ENCODE results near the gene MAPKAP1. TPM values are rescaled to one million over a fixed set of nuclear protein-coding genes. Genes with fewer than 3 reads are reported as not detected.

Gene MAPKAP1
- total RNA-seq, 2 donors from 2014 or later, result 75.3 to 91.6 TPM

- TF ChIP-seq, protein P1, sequence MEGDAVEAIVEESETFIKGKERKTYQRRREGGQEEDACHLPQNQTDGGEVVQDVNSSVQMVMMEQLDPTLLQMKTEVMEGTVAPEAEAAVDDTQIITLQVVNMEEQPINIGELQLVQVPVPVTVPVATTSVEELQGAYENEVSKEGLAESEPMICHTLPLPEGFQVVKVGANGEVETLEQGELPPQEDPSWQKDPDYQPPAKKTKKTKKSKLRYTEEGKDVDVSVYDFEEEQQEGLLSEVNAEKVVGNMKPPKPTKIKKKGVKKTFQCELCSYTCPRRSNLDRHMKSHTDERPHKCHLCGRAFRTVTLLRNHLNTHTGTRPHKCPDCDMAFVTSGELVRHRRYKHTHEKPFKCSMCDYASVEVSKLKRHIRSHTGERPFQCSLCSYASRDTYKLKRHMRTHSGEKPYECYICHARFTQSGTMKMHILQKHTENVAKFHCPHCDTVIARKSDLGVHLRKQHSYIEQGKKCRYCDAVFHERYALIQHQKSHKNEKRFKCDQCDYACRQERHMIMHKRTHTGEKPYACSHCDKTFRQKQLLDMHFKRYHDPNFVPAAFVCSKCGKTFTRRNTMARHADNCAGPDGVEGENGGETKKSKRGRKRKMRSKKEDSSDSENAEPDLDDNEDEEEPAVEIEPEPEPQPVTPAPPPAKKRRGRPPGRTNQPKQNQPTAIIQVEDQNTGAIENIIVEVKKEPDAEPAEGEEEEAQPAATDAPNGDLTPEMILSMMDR (conservative IDR thresholded peaks at IDR 0.05), result no peak
- no peaks in the 10 kb centered on the region for H3K27me3 ChIP-seq (ENCODE audit: control insufficient read depth, insufficient read depth, low read length, poor library complexity, severe bottlenecking)
- no peaks in the 10 kb centered on the region for H3K27me3 Mint-ChIP-seq (ENCODE audit: insufficient read depth)
- H3K9me3 ChIP-seq (ENCODE audit: control insufficient read depth, low read length), result no peaks in the 10 kb centered on the region
- no peak overlapping the region for H3K27ac Mint-ChIP-seq
- no peak overlapping the region for H3K4me3 ChIP-seq (ENCODE audit: low read length)
- peaks cover 11% of the 10 kb centered on the region for H3K36me3 Mint-ChIP-seq (ENCODE audit: low read depth)
- H3K36me3 ChIP-seq (ENCODE audit: control insufficient read depth, insufficient read depth, low read length), result no peaks in the 10 kb centered on the region
- no peak overlapping the region for H3K9ac ChIP-seq (ENCODE audit: extremely low read depth, low read length, poor library complexity, severe bottlenecking)
- no peaks in the 10 kb centered on the region for H3K9me3 Mint-ChIP-seq
- no peak overlapping the region for H3K4me3 Mint-ChIP-seq
- H3K27ac ChIP-seq (ENCODE audit: low read depth, low read length), result no peak overlapping the region
- H3K4me1 Mint-ChIP-seq, result peaks cover 27% of the 10 kb centered on the region
- no peak for DNase-seq
- peaks cover 12% of the 10 kb centered on the region for H3K4me1 ChIP-seq (ENCODE audit: control insufficient read depth, insufficient read depth, low read length)
- WGBS, 2 experiments (ENCODE audit: insufficient coverage in 1 of 2, insufficient read length in 1 of 2), result 79 to 81% methylated on average over 2 of the region's 2 CpGs
These were observed 47.7 kb downstream of the MAPKAP1 start for GRCh38 chr9:125659201-125659840.

DNA sequence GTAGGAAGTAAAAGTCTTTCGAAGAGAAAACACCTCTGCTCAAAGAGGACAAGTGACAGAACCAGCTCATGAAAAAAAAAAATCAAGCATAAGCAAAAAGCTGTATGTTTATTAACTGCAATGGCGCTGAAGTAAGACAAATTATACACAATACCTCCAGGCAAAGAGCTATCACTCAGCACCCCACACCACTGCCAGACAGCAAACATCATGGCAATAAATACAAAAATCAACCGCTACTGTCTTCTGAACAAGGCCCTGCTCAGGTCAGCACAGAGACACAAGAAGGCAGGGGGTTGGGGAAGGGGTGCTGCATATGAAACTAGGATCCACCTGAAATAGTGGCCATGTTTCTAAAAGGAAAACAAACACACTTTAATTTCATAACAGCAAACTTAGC, 50.4 kb downstream of the MAPKAP1 start:
- WGBS, 2 experiments (ENCODE audit: insufficient coverage in 1 of 2, insufficient read length in 1 of 2), result 79 to 80% methylated on average over 2 to 3 of the region's 3 CpGs
- DNase-seq, result no peak
- TF ChIP-seq, protein P1 (conservative IDR thresholded peaks at IDR 0.05), result no peak
- Mint-ChIP-seq H3K9me3 (no peaks in the 10 kb centered on the region), H3K4me3 (no peak overlapping the region), H3K4me1 (peaks cover 51% of the 10 kb centered on the region), H3K27me3 (ENCODE audit: insufficient read depth) (no peaks in the 10 kb centered on the region), H3K36me3 (ENCODE audit: low read depth) (no peaks in the 10 kb centered on the region), H3K27ac (peak overlapping the region; percentile 82)
- Histone ChIP-seq H3K27me3 (ENCODE audit: control insufficient read depth, insufficient read depth, low read length, poor library complexity, severe bottlenecking) (no peaks in the 10 kb centered on the region), H3K9ac (ENCODE audit: extremely low read depth, low read length, poor library complexity, severe bottlenecking) (no peak overlapping the region), H3K27ac (ENCODE audit: low read depth, low read length) (peak overlapping the region; percentile 51), H3K4me3 (ENCODE audit: low read length) (no peak overlapping the region), H3K36me3 (ENCODE audit: control insufficient read depth, insufficient read depth, low read length) (no peaks in the 10 kb centered on the region), H3K9me3 (ENCODE audit: control insufficient read depth, low read length) (no peaks in the 10 kb centered on the region), H3K4me1 (ENCODE audit: control insufficient read depth, insufficient read depth, low read length) (peaks cover 12% of the 10 kb centered on the region)

GRCh38 chr9:125655691-125656410, 51.2 kb downstream of the MAPKAP1 start:
- H3K9ac ChIP-seq (ENCODE audit: extremely low read depth, low read length, poor library complexity, severe bottlenecking), result no peak overlapping the region
- peaks cover 12% of the 10 kb centered on the region for H3K4me1 ChIP-seq (ENCODE audit: control insufficient read depth, insufficient read depth, low read length)
- H3K27ac Mint-ChIP-seq, result peak overlapping the region; percentile 82
- H3K9me3 ChIP-seq (ENCODE audit: control insufficient read depth, low read length), result no peaks in the 10 kb centered on the region
- H3K27me3 Mint-ChIP-seq (ENCODE audit: insufficient read depth), result no peaks in the 10 kb centered on the region
- no peaks in the 10 kb centered on the region for H3K27me3 ChIP-seq (ENCODE audit: control insufficient read depth, insufficient read depth, low read length, poor library complexity, severe bottlenecking)
- no peak overlapping the region for H3K4me3 ChIP-seq (ENCODE audit: low read length)
- H3K9me3 Mint-ChIP-seq, result no peaks in the 10 kb centered on the region
- H3K4me3 Mint-ChIP-seq, result no peak overlapping the region
- H3K4me1 Mint-ChIP-seq, result peaks cover 51% of the 10 kb centered on the region
- no peaks in the 10 kb centered on the region for H3K36me3 ChIP-seq (ENCODE audit: control insufficient read depth, insufficient read depth, low read length)
- DNase-seq, result no peak
- H3K27ac ChIP-seq (ENCODE audit: low read depth, low read length), result peak overlapping the region; percentile 51
- TF ChIP-seq, protein P1 (conservative IDR thresholded peaks at IDR 0.05), result no peak
- H3K36me3 Mint-ChIP-seq (ENCODE audit: low read depth), result no peaks in the 10 kb centered on the region
- 69 to 83% methylated on average over 1 to 4 of the region's 5 CpGs for WGBS, 2 experiments (ENCODE audit: insufficient coverage in 1 of 2, insufficient read length in 1 of 2)
